Smooth muscle cell (in vitro differentiated cells): ENCODE measurements around the gene SLC34A2. TPM values are rescaled to one million over a fixed set of nuclear protein-coding genes. Genes with fewer than 3 reads are reported as not detected.

Source experiments
- DNase-seq: peaks from one replicate; lab custom pipeline; 2025; ENCODE audit not compliant: unreplicated experiment; lab: John Stamatoyannopoulos, UW
- H2AFZ ChIP-seq: fragments of 200-600 bp; sonication (generic); 2 replicates; pipeline ENCODE4 v1.6.0; 2016; ENCODE audit warnings: antibody characterized with exemption, low read depth, mild to moderate bottlenecking
- H3F3A ChIP-seq: fragments of 200-600 bp; sonication (generic); 2 replicates; pipeline ENCODE4 v1.6.0; 2017; ENCODE audit warnings: antibody characterized with exemption, low read depth
- H3K27ac ChIP-seq: fragments of 200-600 bp; sonication (generic); 2 replicates; pipeline ENCODE4 v1.5.1; 2016; ENCODE audit warnings: low read depth, mild to moderate bottlenecking
- H3K27me3 ChIP-seq: fragments of 200-600 bp; sonication (generic); 2 replicates; pipeline ENCODE4 v1.6.1; 2016; ENCODE audit warnings: low read depth, mild to moderate bottlenecking
- H3K36me3 ChIP-seq: fragments of 200-600 bp; sonication (generic); 2 replicates; pipeline ENCODE4 v1.5.1; 2016; ENCODE audit warnings: low read depth
- H3K4me1 ChIP-seq: fragments of 200-600 bp; sonication (generic); 2 replicates; pipeline ENCODE4 v1.5.1; 2016; ENCODE audit warnings: low read depth
- H3K4me2 ChIP-seq: fragments of 200-600 bp; sonication (generic); 2 replicates; pipeline ENCODE4 v1.6.0; 2016; ENCODE audit warnings: mild to moderate bottlenecking
- H3K4me3 ChIP-seq: fragments of 200-600 bp; sonication (generic); 2 replicates; pipeline ENCODE4 v1.5.1; 2016; ENCODE audit warnings: mild to moderate bottlenecking
- H3K79me2 ChIP-seq: fragments of 200-600 bp; sonication (generic); 2 replicates; pipeline ENCODE4 v1.6.0; 2016; ENCODE audit warnings: low read depth, mild to moderate bottlenecking
- H3K9ac ChIP-seq: fragments of 200-600 bp; sonication (generic); 2 replicates; pipeline ENCODE4 v1.6.0; 2016; ENCODE audit warnings: low read depth
- H3K9me3 ChIP-seq: fragments of 200-600 bp; sonication (generic); replicated peaks from 2 replicates; pipeline ENCODE4 v1.5.1; 2016; ENCODE audit warnings: low read depth
- H4K20me1 ChIP-seq: fragments of 200-600 bp; sonication (generic); 2 replicates; pipeline ENCODE4 v1.6.0; 2016; ENCODE audit warnings: low read depth
- CTCF ChIP-seq: fragments of 200-600 bp; sonication (generic); IDR thresholded peaks from 2 replicates; pipeline ENCODE4 v1.5.1; 2017; ENCODE audit warnings: borderline replicate concordance, mild to moderate bottlenecking, antibody characterized with exemption; ENCODE audit not compliant: insufficient read depth, poor library complexity, severe bottlenecking
- WGBS: methylation state at CpG from one replicate; pipeline ENCODE4 v1.1.7; 2016; ENCODE audit warnings: low lambda C conversion rate; 5-methylcytosine and 5-hydroxymethylcytosine counted together
- polyA plus RNA-seq: library from polyadenylated mRNA; unstranded; fragments of >200 nt; fragmentation: Nextera tagmentation; extraction: Ambion mirVana; gene quantifications from 2 replicates; pipeline ENCODE4 v1.2.1, GENCODE V29; 2016
- small RNA-seq: library from RNA; depleted of rRNA; stranded (forward); fragments of <200 nt; gene quantifications from one replicate; pipeline ENCODE3, GENCODE V24; 2014
- total RNA-seq: library from RNA; depleted of rRNA; stranded (reverse); fragments of >200 nt; gene quantifications from 2 replicates; pipeline ENCODE4 v1.2.3, GENCODE V29; 2014

Gene SLC34A2
- total and polyA plus RNA-seq, 2 experiments from 2014 or later: 0.49 TPM; not detected in 1

GRCh38 chr4:25723409-25723808 is 67.8 kb downstream of the SLC34A2 start:
- Histone ChIP-seq H2AFZ (no peak overlapping the region), H3K27ac (no peak overlapping the region), H3K9me3 (no peaks in the 10 kb centered on the region), H3K36me3 (no peaks in the 10 kb centered on the region), H3K4me3 (no peak overlapping the region), H3F3A (no peaks in the 10 kb centered on the region), H3K9ac (no peak overlapping the region), H3K79me2 (no peaks in the 10 kb centered on the region), H3K4me1 (no peaks in the 10 kb centered on the region), H3K27me3 (no peaks in the 10 kb centered on the region), H4K20me1 (no peaks in the 10 kb centered on the region), H3K4me2 (no peak overlapping the region)
- TF ChIP-seq CTCF: no peak
- no peak for DNase-seq
- 96% methylated on average over 1 of the region's 1 CpG for WGBS

DNA sequence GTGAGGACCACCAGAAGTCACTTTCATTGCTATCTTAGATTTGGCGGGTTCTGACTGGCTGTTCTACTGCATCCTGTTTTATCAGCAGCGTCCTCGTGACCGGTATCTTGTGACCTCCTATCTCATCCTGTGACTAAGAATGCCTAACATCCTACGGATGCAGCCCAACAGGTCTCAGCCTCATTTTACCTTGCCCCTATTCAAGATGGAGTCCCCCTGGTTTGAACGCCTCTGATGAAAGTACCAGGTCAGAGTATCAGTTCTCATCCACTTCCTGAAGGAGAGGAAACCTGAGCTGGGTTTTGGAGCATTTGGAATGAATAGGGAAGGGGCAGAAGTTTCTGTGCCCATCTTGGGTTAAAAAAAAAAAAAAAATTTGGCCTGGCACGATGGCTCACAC is 70.2 kb downstream of the SLC34A2 start:
- no peaks in the 10 kb centered on the region for H3K27me3 ChIP-seq
- H3K9me3 ChIP-seq: no peaks in the 10 kb centered on the region
- no peak overlapping the region for H2AFZ ChIP-seq
- no peaks in the 10 kb centered on the region for H3F3A ChIP-seq
- no peaks in the 10 kb centered on the region for H4K20me1 ChIP-seq
- no peak overlapping the region for H3K4me3 ChIP-seq
- H3K27ac ChIP-seq: no peak overlapping the region
- H3K9ac ChIP-seq: no peak overlapping the region
- WGBS: 75% methylated on average over 7 of the region's 7 CpGs
- no peak for TF ChIP-seq CTCF
- H3K4me1 ChIP-seq: no peaks in the 10 kb centered on the region
- DNase-seq: no peak
- H3K36me3 ChIP-seq: no peaks in the 10 kb centered on the region
- H3K4me2 ChIP-seq: no peak overlapping the region
- no peaks in the 10 kb centered on the region for H3K79me2 ChIP-seq

- H4K20me1 ChIP-seq: no peaks in the 10 kb centered on the region
- no peaks in the 10 kb centered on the region for H3K9me3 ChIP-seq
- no peak overlapping the region for H3K4me2 ChIP-seq
- no peak overlapping the region for H3K4me3 ChIP-seq
- H3K79me2 ChIP-seq: no peaks in the 10 kb centered on the region
- H3K9ac ChIP-seq: no peak overlapping the region
- H3K27me3 ChIP-seq: no peaks in the 10 kb centered on the region
- H3K27ac ChIP-seq: no peak overlapping the region
- TF ChIP-seq CTCF: no peak
- DNase-seq: no peak
- no peak overlapping the region for H2AFZ ChIP-seq
- no peaks in the 10 kb centered on the region for H3K4me1 ChIP-seq
- no peaks in the 10 kb centered on the region for H3F3A ChIP-seq
- H3K36me3 ChIP-seq: no peaks in the 10 kb centered on the region
- 96% methylated on average over 9 of the region's 9 CpGs for WGBS
These were observed 72.3 kb downstream of the SLC34A2 start for GRCh38 chr4:25727711-25728493.

Small RNA genes lying within 50 kb of the gene (small RNA-seq; reads per million reads assigned to genes)
- gene AC092436.3: not detected
- not detected for gene MTND4LP22
- not detected for gene RPS29P11

Other genes starting within 250 kb of the SLC34A2 start
- gene SEL1L3, start 207.1 kb downstream of the SLC34A2 start, total RNA-seq: 14.0 and 24.6 TPM in 2 replicates
- 8.8 and 9.3 TPM in 2 replicates for gene SEL1L3, start 207.1 kb downstream of the SLC34A2 start, polyA plus RNA-seq